IPS-15b (cell line): ENCODE data around the gene DPH3.

Experiments used
- H3K27me3 ChIP-seq: one replicate; pipeline ENCODE4 v1.6.1; 2013; ENCODE audit warnings: low read length; ENCODE audit not compliant: control insufficient read depth, insufficient read depth
- H3K36me3 ChIP-seq: one replicate; pipeline ENCODE4 v1.6.1; 2013; ENCODE audit warnings: low read length; ENCODE audit not compliant: control insufficient read depth, insufficient read depth
- H3K4me1 ChIP-seq: one replicate; pipeline ENCODE4 v1.6.1; 2013; ENCODE audit warnings: mild to moderate bottlenecking, low read length; ENCODE audit not compliant: control insufficient read depth, insufficient read depth
- H3K4me3 ChIP-seq: one replicate; pipeline ENCODE4 v1.5.1; 2013; ENCODE audit warnings: low read depth, low read length
- H3K9ac ChIP-seq: one replicate; pipeline ENCODE4 v1.6.1; 2013; ENCODE audit warnings: low read depth, mild to moderate bottlenecking, low read length
- H3K9me3 ChIP-seq: one replicate; pipeline ENCODE4 v1.6.1; 2013; ENCODE audit warnings: mild to moderate bottlenecking, low read length; ENCODE audit not compliant: control insufficient read depth, insufficient read depth

Gene DPH3

GRCh38 chr3:16289144-16289889 is 24.6 kb upstream of the DPH3 start:
- no peaks in the 10 kb centered on the region for H3K27me3 ChIP-seq
- H3K4me3 ChIP-seq: no peak overlapping the region
- no peaks in the 10 kb centered on the region for H3K9me3 ChIP-seq
- H3K36me3 ChIP-seq: no peaks in the 10 kb centered on the region
- no peaks in the 10 kb centered on the region for H3K4me1 ChIP-seq
- H3K9ac ChIP-seq: no peak overlapping the region

GRCh38 chr3:16288664-16289063 is 23.9 kb upstream of the DPH3 start:
- H3K9me3 ChIP-seq: no peaks in the 10 kb centered on the region
- H3K4me1 ChIP-seq: no peaks in the 10 kb centered on the region
- no peak overlapping the region for H3K9ac ChIP-seq
- no peaks in the 10 kb centered on the region for H3K27me3 ChIP-seq
- peaks cover 2% of the 10 kb centered on the region for H3K36me3 ChIP-seq
- H3K4me3 ChIP-seq: no peak overlapping the region

- H3K4me1 ChIP-seq: no peaks in the 10 kb centered on the region
- peaks cover 2% of the 10 kb centered on the region for H3K36me3 ChIP-seq
- no peaks in the 10 kb centered on the region for H3K27me3 ChIP-seq
Observed at GRCh38 chr3:16286751-16287543, 22.2 kb upstream of the DPH3 start.

GRCh38 chr3:16286161-16286560 is 21.4 kb upstream of the DPH3 start:
- no peaks in the 10 kb centered on the region for H3K27me3 ChIP-seq
- peaks cover 2% of the 10 kb centered on the region for H3K36me3 ChIP-seq
- no peaks in the 10 kb centered on the region for H3K4me1 ChIP-seq
- no peaks in the 10 kb centered on the region for H3K9me3 ChIP-seq
- no peak overlapping the region for H3K9ac ChIP-seq
- H3K4me3 ChIP-seq: no peak overlapping the region

More at GRCh38 chr3:16286751-16287543, 22.2 kb upstream of the DPH3 start:
- H3K9ac ChIP-seq: no peak overlapping the region
- H3K4me3 ChIP-seq: no peak overlapping the region
- H3K9me3 ChIP-seq: no peaks in the 10 kb centered on the region

- Histone ChIP-seq H3K36me3 (peaks cover 2% of the 10 kb centered on the region), H3K27me3 (no peaks in the 10 kb centered on the region), H3K4me3 (no peak overlapping the region), H3K4me1 (no peaks in the 10 kb centered on the region), H3K9ac (no peak overlapping the region), H3K9me3 (no peaks in the 10 kb centered on the region)
Observed at GRCh38 chr3:16284633-16285032, 19.9 kb upstream of the DPH3 start.

GRCh38 chr3:16280671-16281070 is 15.9 kb upstream of the DPH3 start:
- Histone ChIP-seq H3K4me3 (no peak overlapping the region), H3K4me1 (no peaks in the 10 kb centered on the region), H3K27me3 (no peaks in the 10 kb centered on the region), H3K9me3 (no peaks in the 10 kb centered on the region), H3K9ac (no peak overlapping the region), H3K36me3 (peaks cover 2% of the 10 kb centered on the region)

GRCh38 chr3:16279010-16279801 is 14.5 kb upstream of the DPH3 start:
- Histone ChIP-seq H3K27me3 (no peaks in the 10 kb centered on the region), H3K9me3 (no peaks in the 10 kb centered on the region), H3K36me3 (peaks cover 2% of the 10 kb centered on the region), H3K4me1 (no peaks in the 10 kb centered on the region), H3K9ac (no peak overlapping the region), H3K4me3 (no peak overlapping the region)

GRCh38 chr3:16277471-16277870 is 12.7 kb upstream of the DPH3 start:
- Histone ChIP-seq H3K9ac (no peak overlapping the region), H3K36me3 (no peaks in the 10 kb centered on the region), H3K9me3 (no peaks in the 10 kb centered on the region), H3K4me1 (no peaks in the 10 kb centered on the region), H3K4me3 (no peak overlapping the region), H3K27me3 (no peaks in the 10 kb centered on the region)

GRCh38 chr3:16273867-16274266 is 9.1 kb upstream of the DPH3 start:
- no peak overlapping the region for H3K4me3 ChIP-seq
- H3K9ac ChIP-seq: no peak overlapping the region
- no peaks in the 10 kb centered on the region for H3K4me1 ChIP-seq
- H3K9me3 ChIP-seq: no peaks in the 10 kb centered on the region
- H3K27me3 ChIP-seq: no peaks in the 10 kb centered on the region
- H3K36me3 ChIP-seq: peaks cover 5% of the 10 kb centered on the region

- Histone ChIP-seq H3K27me3 (no peaks in the 10 kb centered on the region), H3K9me3 (no peaks in the 10 kb centered on the region), H3K9ac (no peak overlapping the region), H3K36me3 (peaks cover 5% of the 10 kb centered on the region), H3K4me1 (no peaks in the 10 kb centered on the region), H3K4me3 (no peak overlapping the region)
Observed at GRCh38 chr3:16272588-16272987, 7.8 kb upstream of the DPH3 start.

GRCh38 chr3:16270855-16271254 is 6.1 kb upstream of the DPH3 start:
- H3K27me3 ChIP-seq: no peaks in the 10 kb centered on the region
- H3K9ac ChIP-seq: no peak overlapping the region
- H3K9me3 ChIP-seq: no peaks in the 10 kb centered on the region
- H3K4me3 ChIP-seq: no peak overlapping the region
- peaks cover 5% of the 10 kb centered on the region for H3K36me3 ChIP-seq
- peaks cover 6% of the 10 kb centered on the region for H3K4me1 ChIP-seq
